Mucosa of descending colon (tissue), 3 donors: ENCODE data around the gene IFNL2. TPM values are rescaled to one million over a fixed set of nuclear protein-coding genes. Genes with fewer than 3 reads are reported as not detected.
A peak's percentile ranks its signal among the peaks of the same experiment; 100 is the strongest.

Experiments used
- ATAC-seq: fragments of 200-7000 bp; cut with Tn5 transposase; one replicate; pipeline ENCODE4 v1.9.1; 2020; ENCODE audit warnings: mild to moderate bottlenecking, moderate library complexity
- DNase-seq, 3 donors: peaks; one replicate each; pipeline ENCODE4 v3.0.0-alpha.2; 2020
- H3K36me3 ChIP-seq: fragments of 200-600 bp; one replicate; pipeline ENCODE4 v1.8.0; 2021; ENCODE audit warnings: low read depth, mild to moderate bottlenecking
- H3K4me1 ChIP-seq: fragments of 200-600 bp; one replicate; pipeline ENCODE4 v1.8.0; 2021; ENCODE audit warnings: low read depth, mild to moderate bottlenecking
- H3K4me3 ChIP-seq: fragments of 200-600 bp; one replicate; pipeline ENCODE4 v1.8.0; 2021; ENCODE audit warnings: mild to moderate bottlenecking
- H3K9me3 ChIP-seq: fragments of 200-600 bp; one replicate; pipeline ENCODE4 v1.8.0; 2021; ENCODE audit warnings: mild to moderate bottlenecking
- intact Hi-C, 2 donors: fragments of 100-400 bp; cut with DNase I in 1 of 2; cut with micrococcal nuclease in 1 of 2; formaldehyde crosslinking; loops; one replicate each; pipeline versions ENCODE4 v1.11.0 to v1.11.1; 2022; cut with DNase I, micrococcal nuclease
- total RNA-seq, 3 donors: library from RNA; stranded (reverse); fragmentation: NEBNext Ultra II Directional in 2 of 3; extraction: Animal tissue kit (Norgen Biotek cat#: 25700) in 2 of 3; gene quantifications; one replicate each; pipeline versions ENCODE4 v1.2.1 to v1.2.4, GENCODE V29; 2021 to 2023
- TF ChIP-seq, protein P1 (sequence below): fragments of 200-600 bp; IDR thresholded peaks from one replicate; pipeline ENCODE4 v1.8.0; 2022; ENCODE audit warnings: antibody characterized with exemption, mild to moderate bottlenecking
- donor health status: DM: no; HTN: no; CAD: no; lungs with moderate emphysema.
- donor health status: DM: no; HTN: no; CAD: no.
- donor health status: DM: no; HTN: yes; CAD: no.

IFNL2 gene
- total RNA-seq, 3 donors from 2014 or later: not detected

DNA sequence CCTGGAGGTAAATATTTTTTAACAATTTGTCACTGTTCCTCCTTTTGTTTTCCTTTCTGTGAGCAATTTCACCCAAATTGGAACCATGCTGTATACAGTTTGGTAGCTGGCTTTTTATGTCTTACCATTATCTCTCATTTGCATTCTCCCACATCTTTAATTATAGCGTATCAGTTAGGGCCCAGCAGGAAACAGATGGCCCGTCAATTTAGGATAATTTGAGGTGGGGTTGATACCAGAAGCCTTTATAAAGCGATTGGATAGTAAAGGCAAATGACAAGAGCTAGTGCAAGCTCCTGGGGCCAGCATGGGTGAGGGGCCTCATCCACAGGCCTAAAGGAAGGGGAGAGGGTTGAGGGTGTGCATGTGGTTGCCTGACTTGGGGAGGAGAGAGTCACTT, 15.7 kb upstream of the IFNL2 start:
- DNase-seq: no peak
- H3K36me3 ChIP-seq: no peaks in the 10 kb centered on the region
- H3K9me3 ChIP-seq: no peaks in the 10 kb centered on the region
- ATAC-seq: no peak
- H3K4me3 ChIP-seq: no peak overlapping the region
- TF ChIP-seq, protein P1, sequence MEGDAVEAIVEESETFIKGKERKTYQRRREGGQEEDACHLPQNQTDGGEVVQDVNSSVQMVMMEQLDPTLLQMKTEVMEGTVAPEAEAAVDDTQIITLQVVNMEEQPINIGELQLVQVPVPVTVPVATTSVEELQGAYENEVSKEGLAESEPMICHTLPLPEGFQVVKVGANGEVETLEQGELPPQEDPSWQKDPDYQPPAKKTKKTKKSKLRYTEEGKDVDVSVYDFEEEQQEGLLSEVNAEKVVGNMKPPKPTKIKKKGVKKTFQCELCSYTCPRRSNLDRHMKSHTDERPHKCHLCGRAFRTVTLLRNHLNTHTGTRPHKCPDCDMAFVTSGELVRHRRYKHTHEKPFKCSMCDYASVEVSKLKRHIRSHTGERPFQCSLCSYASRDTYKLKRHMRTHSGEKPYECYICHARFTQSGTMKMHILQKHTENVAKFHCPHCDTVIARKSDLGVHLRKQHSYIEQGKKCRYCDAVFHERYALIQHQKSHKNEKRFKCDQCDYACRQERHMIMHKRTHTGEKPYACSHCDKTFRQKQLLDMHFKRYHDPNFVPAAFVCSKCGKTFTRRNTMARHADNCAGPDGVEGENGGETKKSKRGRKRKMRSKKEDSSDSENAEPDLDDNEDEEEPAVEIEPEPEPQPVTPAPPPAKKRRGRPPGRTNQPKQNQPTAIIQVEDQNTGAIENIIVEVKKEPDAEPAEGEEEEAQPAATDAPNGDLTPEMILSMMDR: no peak
- H3K4me1 ChIP-seq: no peaks in the 10 kb centered on the region
- intact Hi-C loops: no loop called here

DNA sequence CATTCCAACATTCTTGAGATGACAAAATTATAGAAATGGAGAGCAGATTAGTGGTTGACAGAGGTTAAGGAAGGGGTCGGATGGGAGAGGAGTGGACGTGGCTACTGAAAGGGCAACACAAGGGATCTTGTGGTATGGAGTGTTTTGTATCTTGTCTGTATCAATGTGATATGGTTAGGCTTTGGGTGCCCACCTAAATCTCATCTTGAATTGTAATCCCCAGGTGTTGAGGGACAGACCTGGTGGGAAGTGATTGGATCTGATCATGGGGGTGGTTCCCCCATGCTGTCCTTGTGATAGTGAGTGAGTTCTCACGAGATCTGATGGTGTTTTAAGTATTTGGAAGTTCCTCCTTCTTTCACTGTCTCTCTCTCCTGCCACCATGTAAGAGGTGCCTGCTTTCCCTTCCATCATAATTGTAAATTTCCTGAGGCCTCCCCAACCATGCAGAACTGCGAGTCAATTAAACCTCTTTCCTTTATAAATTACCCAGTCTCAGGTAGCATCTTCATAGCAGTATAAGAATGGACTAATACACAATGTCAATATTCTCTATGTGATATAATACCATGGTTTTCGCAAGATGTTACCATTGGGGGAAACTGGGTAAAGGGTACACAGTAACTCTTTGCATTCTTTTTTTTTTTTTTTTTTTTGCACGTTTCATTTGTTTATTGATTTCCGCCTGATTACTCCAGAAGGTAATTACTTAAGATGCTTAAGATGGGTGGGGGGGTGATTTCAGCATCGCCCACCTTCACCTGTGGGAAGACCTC, 14.6 kb upstream of the IFNL2 start:
- ATAC-seq: no peak
- TF ChIP-seq, protein P1: no peak

DNA sequence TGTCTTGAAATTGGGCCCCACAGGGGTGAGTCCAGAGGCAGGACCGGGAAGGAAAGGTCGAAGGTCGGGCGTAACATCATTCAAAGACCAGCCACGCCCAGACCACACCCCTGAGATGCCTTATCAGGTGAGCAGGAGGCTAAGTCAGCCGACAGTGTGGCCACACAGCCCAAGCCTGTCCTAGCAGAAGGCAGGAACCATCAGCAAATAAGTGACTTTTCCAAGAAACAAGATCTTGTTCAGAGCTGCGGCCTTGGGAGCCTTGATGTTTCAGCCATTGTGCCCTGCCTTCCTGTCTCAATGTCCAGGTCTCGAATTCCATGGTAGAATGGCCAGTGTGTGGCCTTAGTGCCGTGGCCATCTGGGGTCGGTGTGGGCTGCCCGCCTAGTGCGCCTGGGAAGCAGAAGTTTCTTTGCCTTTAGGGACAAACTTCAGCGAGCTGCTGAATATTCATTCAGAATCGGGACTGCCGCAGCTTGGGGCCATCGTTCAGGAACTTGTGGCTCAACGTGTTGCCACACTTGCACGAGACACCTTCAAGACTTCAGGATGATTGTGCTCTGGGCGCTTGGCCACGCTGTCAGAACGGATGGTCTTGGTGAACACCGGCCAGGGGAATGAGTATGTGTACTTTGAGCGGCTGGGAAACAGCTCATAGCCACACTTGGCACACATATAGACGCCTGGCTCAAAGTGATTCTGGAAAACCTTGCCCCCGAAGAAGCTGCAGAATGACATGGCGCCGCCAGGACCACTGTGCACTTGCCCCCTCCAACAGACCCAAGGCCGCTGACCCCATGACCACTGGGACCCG, 13.5 kb upstream of the IFNL2 start:
- TF ChIP-seq, protein P1: no peak

More for the DNA sequence above, 14.6 kb upstream of the IFNL2 start:
- no peaks in the 10 kb centered on the region for H3K9me3 ChIP-seq
- no peak overlapping the region for H3K4me3 ChIP-seq
- no peaks in the 10 kb centered on the region for H3K36me3 ChIP-seq
- DNase-seq: no peak
- intact Hi-C loops: no loop called here
- H3K4me1 ChIP-seq: no peaks in the 10 kb centered on the region

DNA sequence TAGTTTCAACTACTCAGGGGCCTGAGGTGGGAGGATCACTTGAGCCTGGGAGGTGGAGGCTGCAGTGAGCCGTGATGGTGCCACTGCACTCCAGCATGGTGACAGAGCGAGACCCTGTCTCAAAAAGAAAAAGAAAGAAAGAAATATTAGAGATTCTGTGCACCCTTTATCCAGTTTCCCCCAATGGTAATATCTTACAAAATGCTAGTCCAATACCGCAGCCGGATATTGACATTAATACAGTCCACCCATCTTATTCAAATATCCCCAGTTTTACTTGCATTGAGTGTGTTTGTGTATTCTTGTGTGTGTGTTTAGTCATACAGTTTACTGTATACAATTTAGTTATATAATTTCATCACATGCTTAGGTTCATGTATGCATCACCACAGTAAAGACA, 11.0 kb upstream of the IFNL2 start:
- TF ChIP-seq, protein P1: no peak
- H3K4me1 ChIP-seq: no peaks in the 10 kb centered on the region

More for the DNA sequence above, 13.5 kb upstream of the IFNL2 start:
- H3K4me1 ChIP-seq: no peaks in the 10 kb centered on the region
- no peak overlapping the region for H3K4me3 ChIP-seq
- DNase-seq: peak in 1 of 3 donors; percentile 17
- no peaks in the 10 kb centered on the region for H3K36me3 ChIP-seq
- H3K9me3 ChIP-seq: no peaks in the 10 kb centered on the region
- intact Hi-C loops: no loop called here
- peak; percentile 48 for ATAC-seq

DNA sequence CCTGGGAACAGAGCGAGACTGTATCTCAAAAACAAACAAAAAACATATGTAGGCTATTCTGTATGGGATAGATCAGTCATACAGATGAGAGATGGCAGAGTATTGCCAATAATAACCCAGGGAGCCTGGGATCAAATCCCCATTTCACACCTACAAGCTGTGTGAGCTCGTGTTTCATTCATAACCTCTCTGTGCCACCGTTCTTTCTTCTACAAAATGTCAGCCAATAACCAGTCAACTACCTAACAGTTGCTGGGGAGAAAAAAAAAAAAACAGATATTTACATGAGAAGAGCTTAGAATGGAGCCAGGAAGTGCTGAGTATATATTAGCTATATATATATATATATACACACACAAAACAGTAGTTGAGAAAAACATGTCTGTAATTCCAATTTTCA, 6.5 kb upstream of the IFNL2 start:
- no peak for DNase-seq
- no peak overlapping the region for H3K4me3 ChIP-seq
- peaks cover 3% of the 10 kb centered on the region for H3K4me1 ChIP-seq
- no peaks in the 10 kb centered on the region for H3K36me3 ChIP-seq
- intact Hi-C loops: no loop called here
- TF ChIP-seq, protein P1: no peak
- no peaks in the 10 kb centered on the region for H3K9me3 ChIP-seq
- ATAC-seq: no peak

More for the DNA sequence above, 11.0 kb upstream of the IFNL2 start:
- Histone ChIP-seq H3K4me3 (no peak overlapping the region), H3K36me3 (no peaks in the 10 kb centered on the region), H3K9me3 (no peaks in the 10 kb centered on the region)
- ATAC-seq: no peak
- no peak for DNase-seq
- intact Hi-C loops: no loop called here
